H1 (cell line): ENCODE measurements around the gene PSD. TPM values are rescaled to one million over a fixed set of nuclear protein-coding genes. Genes with fewer than 3 reads are reported as not detected.

Experiments used
- ATF2 ChIP-seq: IDR thresholded peaks from 2 replicates; pipeline ENCODE4 v1.6.1; 2012; ENCODE audit warnings: low read length, inconsistent platforms
- EP300 ChIP-seq, 2 experiments: IDR thresholded peaks; 1 replicate in 1 of 2; 2 replicates in 1 of 2; pipeline ENCODE4 v1.6.1; 2011 to 2012; ENCODE audit warnings: low read depth in 2 of 2, low read length in 2 of 2, mild to moderate bottlenecking in 2 of 2, borderline replicate concordance in 1 of 2, inconsistent platforms in 1 of 2, moderate library complexity in 1 of 2
- polyA plus RNA-seq, 7 experiments: library from polyadenylated mRNA; depleted of rRNA in 3 of 7; stranded (reverse) in 5 of 7; unstranded in 2 of 7; fragments of >200 nt in 5 of 7; fragments of 200-250 nt in 2 of 7; gene quantifications; 1 replicate in 5 of 7; 2 replicates in 1 of 7; 4 replicates in 1 of 7; pipeline versions ENCODE4 v1.2.1 to v1.2.3, GENCODE V29; 2011 to 2013; ENCODE audit warnings: missing spikeins in 2 of 7, mixed read lengths in 2 of 7
- total RNA-seq: library from RNA; stranded (reverse); fragmentation: NEBNext Ultra II Directional; extraction: Animal tissue kit (Norgen Biotek cat#: 25700); gene quantifications from 2 replicates; pipeline ENCODE4 v1.2.1, GENCODE V29; 2021

The PSD gene
- total and polyA plus RNA-seq, 2 of the 8 experiments (the other 6 are each of a cell fraction or from before 2014, with no cell fraction given): 5.4 to 6.0 TPM

- TF ChIP-seq EP300 (IDR thresholded peaks at IDR 0.05; ENCODE audit: borderline replicate concordance in 1 of 2, low read depth in 2 of 2, low read length in 2 of 2) (no peak), ATF2 (no peak)
These were observed 40.1 kb upstream of the PSD start (continued) for GRCh38 chr10:102458656-102459055.
